LoVo (cell line): ENCODE measurements around the gene CSE1L.
"Not testable (repeated sequence)": the region's sequence is repeated elsewhere in the genome, so short reads cannot be mapped to it uniquely, and the experiment has no call there.

Experiments
- DNase-seq: peaks from one replicate; pipeline ENCODE4 v3.0.0-alpha.2; 2016; ENCODE audit warnings: low spot score

The CSE1L gene

DNA sequence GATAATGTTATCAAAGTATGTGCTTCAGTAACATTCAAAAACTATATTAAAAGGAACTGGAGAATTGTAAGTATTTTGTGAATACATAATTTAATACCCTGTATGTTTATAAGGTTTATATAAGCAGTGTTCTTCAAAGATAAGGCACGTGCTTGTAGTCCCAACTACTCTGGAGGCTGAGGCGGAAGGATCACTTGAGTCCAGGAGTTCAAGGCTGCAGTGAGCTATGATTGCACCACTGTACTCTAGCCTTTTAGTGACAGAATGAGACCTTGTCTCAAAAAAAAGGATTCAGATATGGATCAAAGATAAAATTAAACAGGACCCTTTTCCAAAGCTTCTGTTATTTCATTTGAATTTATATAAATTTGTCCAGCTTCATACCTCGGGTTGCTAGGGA, 17.2 kb downstream of the CSE1L start:
- DNase-seq = no peak

- DNase-seq = no peak
Measured at GRCh38 chr20:49074521-49074920, 28.4 kb downstream of the CSE1L start.

DNA sequence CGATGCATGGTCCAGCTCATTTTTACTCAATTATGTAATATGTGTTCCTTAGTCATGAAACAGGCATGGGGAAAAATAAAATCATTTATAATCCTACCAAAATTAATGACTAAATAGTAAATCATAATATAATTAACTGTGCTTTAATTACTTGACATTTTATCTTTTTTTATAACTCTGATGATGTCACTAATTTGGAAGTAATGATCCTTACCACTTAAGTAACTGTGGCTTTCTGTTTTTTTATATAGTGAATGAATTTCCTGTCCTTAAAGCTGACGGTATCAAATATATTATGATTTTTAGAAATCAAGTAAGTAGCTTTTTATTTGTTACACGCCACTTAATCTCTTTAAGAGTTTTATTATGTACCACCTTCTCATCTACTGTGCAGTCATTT, 32.2 kb downstream of the CSE1L start:
- no peak for DNase-seq

DNA sequence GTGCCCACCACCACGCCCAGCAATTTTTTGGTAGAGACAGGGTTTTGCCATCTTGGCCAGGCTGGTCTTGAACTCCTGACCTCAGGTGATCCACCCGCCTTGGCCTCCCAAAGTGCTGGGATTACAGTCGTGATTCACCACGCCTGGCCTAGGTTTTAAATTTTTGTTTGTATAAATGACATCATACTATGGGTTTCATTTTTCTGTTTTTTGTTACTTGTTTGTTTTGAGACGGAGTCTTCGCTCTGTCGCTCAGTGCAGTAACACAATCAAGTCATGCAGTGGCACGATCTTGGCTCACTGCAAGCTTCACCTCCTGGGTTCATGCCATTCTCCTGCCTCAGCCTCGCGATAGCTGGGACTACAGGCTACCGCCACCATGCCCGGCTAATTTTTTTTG, 36.2 kb downstream of the CSE1L start:
- DNase-seq = not testable (repeated sequence)

GRCh38 chr20:49091104-49091503, 45.0 kb downstream of the CSE1L start:
- DNase-seq = no peak

- DNase-seq = no peak
Measured at GRCh38 chr20:49091762-49092161, 45.6 kb downstream of the CSE1L start.

DNA sequence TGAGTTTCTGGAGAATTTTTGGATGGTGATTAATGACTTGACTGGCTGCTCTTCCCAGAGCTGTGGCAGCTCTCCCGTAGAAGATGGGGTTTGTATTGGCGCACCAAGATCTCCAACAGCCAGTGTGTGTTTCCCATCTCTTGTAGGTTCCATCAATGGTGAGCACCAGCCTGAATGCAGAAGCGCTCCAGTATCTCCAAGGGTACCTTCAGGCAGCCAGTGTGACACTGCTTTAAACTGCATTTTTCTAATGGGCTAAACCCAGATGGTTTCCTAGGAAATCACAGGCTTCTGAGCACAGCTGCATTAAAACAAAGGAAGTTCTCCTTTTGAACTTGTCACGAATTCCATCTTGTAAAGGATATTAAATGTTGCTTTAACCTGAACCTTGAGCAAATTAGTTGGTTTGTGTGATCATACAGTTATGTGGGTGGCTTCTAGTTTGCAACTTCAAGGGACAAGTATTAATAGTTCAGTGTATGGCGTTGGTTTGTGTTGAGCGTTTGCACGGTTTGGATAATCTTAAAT, 50.2 kb downstream of the CSE1L start:
- no peak for DNase-seq

DNA sequence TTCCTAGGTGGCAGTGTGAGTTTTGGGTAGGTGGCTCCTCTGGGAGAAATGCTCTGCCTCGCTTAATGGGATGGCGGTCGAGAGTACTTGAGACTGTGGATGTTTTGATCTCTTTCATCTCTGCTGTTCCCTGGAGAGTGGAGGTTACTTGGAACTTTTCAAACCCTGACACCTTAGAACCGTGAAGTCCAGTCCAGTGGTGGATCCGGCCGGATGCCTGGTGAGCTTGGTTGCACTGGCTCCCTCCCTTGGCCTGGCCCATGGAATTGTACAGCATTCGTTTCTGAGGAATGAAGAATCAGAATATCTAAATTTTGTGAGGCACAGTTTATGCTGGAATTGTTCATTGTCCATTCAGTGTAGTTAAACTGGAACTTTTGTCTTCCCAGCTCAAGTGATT, 51.0 kb downstream of the CSE1L start:
- DNase-seq = no peak

DNA sequence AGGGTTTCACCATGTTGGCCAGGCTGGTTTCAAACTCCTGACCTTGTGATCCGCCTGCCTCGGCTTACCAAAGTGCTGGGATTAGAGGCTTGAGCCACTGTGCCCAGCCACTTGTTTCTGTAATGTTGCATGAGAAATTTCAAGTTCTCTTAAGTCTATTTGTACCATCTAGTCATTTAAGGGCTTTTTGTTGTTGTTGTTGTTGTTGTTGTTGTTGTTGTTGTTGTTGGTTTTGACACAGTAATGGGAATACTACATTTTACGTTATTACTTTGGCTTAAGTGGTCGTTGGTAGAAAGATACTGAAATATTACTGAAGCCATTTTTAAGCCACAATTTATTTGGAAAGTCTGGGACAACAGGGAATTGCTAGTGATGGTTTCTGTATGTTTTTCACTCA, 52.0 kb downstream of the CSE1L start:
- no peak for DNase-seq

DNA sequence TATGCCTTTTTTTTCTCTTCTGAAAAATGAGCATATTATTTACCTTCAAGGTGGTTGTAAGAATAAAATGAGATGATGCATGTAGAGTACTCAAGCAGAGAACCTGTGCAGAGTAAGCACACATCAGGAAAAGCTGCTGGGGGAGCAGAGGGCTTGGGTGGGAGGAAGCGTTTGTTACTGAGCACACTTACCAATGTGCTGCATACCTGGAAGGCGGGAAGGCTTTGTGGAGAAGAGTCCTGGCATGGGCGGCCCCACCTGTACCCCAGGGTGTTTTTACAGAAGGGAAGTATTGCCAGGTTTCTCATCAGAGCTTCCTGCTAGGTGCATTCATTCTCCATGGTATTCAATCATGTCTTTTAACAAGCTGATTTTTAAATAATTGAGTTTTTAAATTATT, 52.9 kb downstream of the CSE1L start:
- DNase-seq = no peak

- DNase-seq = not testable (repeated sequence)
Measured at GRCh38 chr20:49100292-49100691, 54.2 kb downstream of the CSE1L start.

DNA sequence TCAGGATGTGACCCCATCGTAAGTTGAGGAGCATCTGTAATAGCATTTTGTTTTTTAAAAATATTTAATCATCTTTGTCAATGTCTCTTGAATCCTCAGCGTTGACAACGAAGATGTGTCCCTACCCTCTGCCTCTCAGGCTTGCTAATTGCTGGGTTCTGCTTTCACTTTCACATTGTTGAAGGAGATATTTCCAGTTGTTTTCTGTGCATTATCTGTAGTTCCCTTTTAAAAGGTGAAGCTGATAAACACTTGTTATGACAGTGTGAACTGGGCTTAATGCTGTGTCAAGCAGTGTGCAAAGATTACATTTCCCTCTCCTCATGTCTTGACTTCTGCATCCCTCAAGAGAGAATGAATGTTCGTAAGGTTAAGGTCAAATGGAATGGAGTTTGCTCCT, 54.9 kb downstream of the CSE1L start:
- DNase-seq = no peak

DNA sequence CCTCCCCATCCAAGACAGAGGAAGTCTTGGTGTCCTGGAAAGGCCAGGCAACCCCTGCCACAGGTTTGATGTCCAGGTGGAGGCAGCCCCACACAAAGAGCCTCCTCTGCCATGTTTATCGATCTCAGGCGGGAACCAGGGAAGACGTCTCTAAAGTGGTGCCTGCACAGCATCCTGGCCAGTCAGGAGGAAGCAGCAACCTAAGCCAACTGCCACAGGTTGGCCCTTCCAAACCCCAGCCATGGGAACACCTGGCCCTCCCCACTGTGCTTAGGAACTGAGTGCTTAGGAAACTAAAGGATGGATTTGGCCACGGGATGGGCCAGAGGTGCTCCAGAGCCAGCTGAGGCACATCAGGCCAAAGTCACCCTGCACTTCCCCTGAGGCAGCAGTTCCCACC, 56.9 kb downstream of the CSE1L start:
- DNase-seq = no peak

DNA sequence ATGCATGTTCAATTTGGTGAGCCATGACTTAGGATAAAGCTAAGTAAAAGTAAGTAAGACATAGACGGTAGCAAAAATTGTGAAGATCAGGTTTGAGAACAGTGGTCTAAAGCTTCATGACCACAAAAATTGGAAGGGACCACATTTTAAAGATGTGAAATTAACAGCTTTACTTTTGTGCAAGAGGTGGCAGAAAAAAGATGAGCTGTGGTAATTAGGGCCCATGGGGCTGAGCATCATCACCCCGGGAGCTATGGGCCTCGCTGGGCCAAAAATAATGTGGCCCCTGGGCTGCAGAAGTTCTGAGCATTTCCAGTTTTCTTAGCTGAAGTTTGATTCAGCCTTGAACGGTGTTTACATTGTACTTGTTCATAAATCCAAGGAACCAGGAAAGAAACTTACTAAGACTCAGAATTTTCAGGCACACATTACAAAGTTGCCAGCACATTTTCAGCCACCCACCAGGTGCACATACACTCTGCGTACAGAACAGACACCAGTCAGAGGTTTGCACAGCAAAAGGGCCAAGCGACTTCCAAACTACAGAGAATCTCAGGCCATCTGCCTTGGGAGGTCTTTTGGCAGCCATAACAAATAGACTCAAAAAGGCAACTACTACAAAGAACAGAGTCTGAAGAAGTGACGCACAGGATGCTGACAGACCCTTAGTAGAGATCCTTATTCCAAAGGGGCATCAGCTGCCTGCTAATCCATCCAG, 57.7 kb downstream of the CSE1L start:
- no peak for DNase-seq

GRCh38 chr20:49104365-49104648, 58.2 kb downstream of the CSE1L start:
- DNase-seq = no peak

DNA sequence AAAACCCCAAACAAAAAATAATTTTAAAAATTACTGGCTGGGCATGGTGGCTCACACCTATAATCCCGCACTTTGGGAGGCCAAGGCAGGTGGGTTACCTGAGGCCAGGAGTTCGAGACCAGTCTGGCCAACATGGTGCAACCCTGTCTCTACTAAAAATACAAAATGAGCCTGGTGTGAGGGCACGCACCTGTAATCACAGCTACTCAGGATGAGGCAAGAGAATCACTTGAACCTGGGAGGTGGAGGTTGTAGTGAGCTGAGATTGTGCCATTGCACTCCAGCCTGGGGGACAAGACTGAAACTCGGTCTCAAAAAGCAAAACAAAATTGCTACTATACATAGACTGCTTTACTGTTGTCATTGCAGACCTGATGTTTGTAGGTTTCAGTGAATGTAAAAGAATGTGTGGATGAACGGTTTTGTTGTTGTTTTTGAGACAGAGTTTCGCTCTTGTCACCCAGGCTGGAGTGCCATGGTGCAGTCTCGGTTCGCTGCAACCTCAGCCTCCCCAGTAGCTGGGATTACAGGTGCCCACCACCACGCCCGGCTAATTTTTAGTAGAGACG, 59.0 kb downstream of the CSE1L start:
- not testable (repeated sequence) for DNase-seq

- DNase-seq = no peak
Measured at GRCh38 chr20:49106328-49106727, 60.2 kb downstream of the CSE1L start.

DNA sequence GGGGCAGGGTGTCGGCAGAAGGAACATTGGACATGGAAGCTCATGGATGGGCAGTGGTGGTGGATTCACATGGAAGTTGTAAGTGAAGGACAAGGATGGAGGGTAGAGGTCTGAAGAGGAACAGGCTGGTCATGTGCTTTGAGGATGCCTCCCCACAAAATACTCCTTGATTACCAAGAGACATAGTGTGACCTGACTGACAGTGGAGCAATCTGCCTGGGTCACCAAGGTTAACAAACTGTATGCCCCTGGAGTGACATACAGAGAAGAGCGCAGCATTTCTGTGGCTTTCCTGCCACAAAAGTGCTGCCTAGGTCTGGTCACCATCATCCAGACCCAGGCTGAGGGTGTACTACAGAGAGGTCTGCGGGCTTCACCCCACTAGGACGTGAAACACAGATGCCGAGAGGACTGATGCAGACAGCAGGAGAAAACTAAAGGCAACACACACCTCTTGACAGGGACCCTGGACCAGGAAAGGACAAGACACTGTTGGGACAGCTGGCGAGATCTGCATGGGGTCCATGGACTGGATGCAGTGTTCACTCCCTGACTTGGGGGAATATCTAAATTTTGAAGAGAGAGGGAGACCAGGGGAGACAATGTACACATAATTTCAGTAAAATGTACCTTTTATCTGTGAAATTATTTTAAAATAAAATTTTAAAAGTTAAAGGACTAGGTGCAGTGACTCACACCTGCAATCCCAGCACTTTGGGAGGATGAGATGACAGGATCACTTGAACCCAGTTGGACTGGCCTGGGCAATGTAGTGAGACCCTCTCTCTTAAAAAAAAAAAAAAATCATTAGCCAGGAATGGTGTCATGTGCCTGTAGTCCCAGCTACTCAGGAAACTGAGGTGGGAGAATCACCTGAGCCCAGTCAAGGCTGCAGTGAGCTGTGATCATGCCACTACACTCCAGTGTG, 64.9 kb downstream of the CSE1L start:
- no peak for DNase-seq

DNA sequence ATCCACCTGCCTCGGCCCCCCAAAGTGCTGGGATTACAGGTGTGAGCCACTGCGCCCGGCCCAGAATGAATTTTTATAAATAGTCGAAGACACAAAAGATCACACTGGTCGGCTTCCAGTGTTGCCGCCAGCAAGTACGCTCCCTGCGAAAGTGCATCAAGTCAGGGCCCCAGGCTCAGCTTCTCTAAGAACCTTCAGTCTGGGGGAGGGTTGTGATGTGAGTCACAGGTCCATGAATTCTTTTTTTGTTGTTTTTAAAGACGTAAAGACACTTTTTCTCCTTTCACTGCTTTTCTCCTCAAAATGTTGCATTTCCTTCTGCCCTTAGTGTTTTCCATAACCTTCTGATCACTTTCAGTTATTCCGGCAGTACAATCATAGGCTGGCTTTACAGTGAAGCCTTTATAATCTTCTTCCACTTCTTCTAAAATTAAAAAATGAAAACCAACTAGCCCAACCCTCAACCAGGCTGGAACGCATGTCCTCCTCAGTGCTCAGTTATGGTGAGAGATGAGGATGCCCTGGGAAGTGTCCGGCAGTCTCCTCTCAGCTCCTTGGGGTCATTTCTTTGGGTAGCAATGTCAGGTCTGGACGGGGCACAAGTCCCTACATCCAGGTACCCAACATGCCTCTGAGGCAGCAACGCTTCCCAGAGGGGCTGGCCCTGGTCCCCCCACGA, 66.6 kb downstream of the CSE1L start:
- DNase-seq = no peak

- no peak for DNase-seq
Measured at GRCh38 chr20:49115564-49115963, 69.5 kb downstream of the CSE1L start.

DNA sequence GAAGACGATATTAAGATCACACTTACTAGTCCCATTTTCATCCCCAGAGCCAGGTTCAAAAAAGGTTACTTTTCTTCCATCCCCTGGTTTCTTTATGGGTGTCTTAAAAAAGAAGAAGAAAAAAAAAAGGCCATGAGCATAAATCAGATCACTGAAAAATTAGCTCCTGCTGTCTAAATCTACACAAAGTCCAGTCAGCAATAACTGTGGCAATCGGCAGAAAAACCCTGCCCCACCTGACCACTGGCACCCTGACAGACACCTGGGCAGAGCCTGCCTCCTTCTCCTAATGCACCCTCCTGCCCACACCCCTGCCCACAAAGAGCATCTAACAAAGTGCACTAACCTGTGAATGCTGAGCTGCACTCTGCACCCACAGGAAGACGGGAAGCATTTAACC, 72.2 kb downstream of the CSE1L start:
- no peak for DNase-seq

DNA sequence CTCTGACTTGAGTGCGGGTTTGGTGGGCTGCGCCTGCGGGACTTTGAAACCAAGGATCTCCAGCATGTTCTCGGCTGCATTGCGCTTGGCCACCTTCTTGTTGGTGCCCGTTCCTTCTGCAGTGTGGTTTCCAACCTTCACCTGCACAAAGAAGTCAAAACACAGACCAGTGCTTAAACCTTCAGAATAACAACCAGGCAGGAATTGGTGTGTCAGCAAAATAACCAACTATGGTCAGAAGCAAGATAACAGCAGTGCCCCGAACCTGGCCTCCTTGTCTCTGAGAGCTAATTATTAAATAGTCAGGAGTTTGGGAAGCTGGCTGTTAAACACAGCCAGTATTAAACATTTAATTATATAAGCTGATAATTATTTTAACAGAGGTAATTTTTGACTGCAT, 73.9 kb downstream of the CSE1L start:
- no peak for DNase-seq

DNA sequence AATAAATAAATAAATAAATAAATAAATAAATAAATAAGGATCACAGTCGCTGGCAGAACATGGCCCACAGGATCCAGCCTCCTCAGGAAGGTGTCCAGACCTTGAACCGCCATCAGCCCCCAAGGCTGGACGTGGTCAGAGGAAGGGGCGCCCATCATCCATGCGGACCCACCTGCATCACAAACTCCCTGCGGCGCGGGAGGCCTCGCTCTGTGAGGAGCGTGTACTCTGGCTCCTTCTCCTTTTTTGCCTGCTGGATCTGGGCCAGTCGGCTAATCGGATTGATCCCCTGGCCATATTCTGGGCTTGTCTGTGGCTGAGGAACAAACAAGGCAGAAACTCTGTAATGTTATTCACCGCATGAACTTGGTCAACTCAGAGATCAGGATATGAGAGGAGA, 76.8 kb downstream of the CSE1L start:
- no peak for DNase-seq
